GM19397 (cell line): ENCODE data around the gene GCHFR.

Experiments
- ATAC-seq: cut with Tn5 transposase; IDR thresholded peaks from one replicate; pipeline ENCODE4 v1.9.1; 2021; ENCODE audit warnings: mild to moderate bottlenecking, moderate library complexity; ENCODE audit not compliant: unreplicated experiment

The GCHFR gene

DNA sequence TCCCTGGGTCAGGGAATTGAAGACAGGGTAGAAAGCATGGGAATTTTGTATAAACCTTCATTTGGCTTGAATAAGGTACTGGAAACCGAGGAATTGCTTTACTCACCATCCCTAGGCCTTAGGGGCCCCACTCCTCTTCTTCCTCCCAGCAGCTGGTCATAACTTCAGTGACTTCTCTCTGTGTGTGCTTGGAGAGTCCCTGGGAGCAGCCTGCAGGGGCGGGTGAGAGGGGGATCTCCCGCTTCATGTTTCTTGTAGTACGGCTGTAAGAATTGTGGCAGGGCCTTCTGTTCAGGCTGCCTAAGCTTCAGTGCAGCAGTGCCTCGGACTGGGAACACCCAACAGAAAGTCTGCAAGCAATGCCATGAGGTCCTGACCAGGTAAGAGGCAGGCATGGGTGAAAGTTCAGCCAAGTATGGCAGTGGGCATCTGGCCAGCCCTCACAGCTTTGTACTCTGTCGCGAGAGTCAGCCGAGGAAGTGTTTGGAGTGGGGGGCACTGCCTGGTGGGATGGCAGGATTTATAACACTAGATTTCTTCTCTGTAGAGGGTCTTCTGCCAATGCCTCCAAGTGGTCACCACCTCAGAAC, 45.1 kb downstream of the GCHFR start:
- ATAC-seq, result no peak

DNA sequence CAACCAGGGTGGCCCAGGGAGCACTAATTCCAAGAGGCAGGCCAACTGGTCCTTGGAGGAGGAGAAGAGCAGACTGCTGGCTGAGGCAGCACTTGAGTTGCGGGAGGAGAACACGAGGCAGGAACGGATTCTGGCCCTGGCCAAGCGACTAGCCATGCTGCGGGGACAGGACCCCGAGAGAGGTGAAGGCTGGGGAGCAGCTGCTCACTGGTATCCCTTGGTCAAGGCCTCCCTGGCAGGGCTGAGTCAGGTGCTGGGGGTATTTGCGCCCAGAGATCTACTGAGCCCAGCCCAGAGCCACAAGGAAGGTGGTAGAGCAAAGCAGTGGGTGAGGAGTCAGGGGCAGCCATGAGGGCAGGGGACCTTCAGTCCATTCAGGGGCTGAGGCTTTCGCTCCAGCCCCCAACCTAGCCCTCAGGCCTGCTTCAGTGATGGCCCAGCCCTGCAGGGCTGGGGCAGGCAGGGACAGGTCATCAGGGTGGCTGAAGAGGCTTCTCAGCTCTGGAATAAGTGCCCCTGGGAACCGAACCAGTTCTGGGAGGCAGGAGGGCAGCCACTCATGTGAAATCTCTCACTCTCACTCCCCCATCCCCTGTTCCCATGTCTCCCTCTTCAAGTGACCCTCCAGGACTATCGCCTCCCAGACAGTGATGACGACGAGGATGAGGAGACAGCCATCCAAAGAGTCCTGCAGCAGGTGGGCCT, 49.0 kb downstream of the GCHFR start:
- no peak for ATAC-seq

GRCh38 chr15:40815042-40815698, 51.3 kb downstream of the GCHFR start:
- ATAC-seq, result no peak
